Dedifferentiated amniotic fluid mesenchymal stem cell (primary cell): ENCODE data around the gene PDPN.
"Not testable (repeated sequence)": the region's sequence is repeated elsewhere in the genome, so short reads cannot be mapped to it uniquely, and the experiment has no call there.

Experiments
- DNase-seq: peaks from one replicate; pipeline ENCODE4 v3.0.0-alpha.2; 2016; ENCODE audit errors: extremely low spot score

The PDPN gene

DNA sequence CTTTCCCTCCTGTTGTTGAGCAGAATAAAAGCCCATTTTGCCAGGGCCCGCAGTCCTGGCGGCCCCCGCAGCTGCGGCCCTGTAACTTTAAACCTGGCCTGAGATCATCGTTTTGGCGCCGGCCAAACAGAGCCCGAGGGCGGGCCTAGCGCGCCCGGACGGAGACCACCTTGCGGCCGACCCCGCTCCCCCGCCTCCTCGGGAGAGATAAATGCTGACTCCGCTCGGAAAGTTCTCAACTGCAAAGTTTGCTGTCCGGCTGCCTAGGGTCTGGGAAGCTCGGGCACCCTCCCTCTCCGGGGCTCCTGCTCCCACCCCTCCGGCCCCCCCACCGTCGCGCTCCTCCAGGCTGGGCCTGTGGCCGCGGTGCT lies at the start of gene PDPN:
Gene PDPN (plus strand): TSS at position 238 of the 371 bp plus-strand sequence. CDS start 202 bp downstream, outside the sequence.
- no peak for DNase-seq

GRCh38 chr1:13535227-13535626 lies 48.4 kb upstream of the PDPN start:
- no peak for DNase-seq

- no peak for DNase-seq
These were observed 47.1 kb upstream of the PDPN start for GRCh38 chr1:13536571-13536970.

GRCh38 chr1:13538832-13539231 lies 44.8 kb upstream of the PDPN start:
- no peak for DNase-seq

- no peak for DNase-seq
These were observed 43.9 kb upstream of the PDPN start for GRCh38 chr1:13539683-13540082.

GRCh38 chr1:13540866-13541265 lies 42.8 kb upstream of the PDPN start:
- DNase-seq = no peak

DNA sequence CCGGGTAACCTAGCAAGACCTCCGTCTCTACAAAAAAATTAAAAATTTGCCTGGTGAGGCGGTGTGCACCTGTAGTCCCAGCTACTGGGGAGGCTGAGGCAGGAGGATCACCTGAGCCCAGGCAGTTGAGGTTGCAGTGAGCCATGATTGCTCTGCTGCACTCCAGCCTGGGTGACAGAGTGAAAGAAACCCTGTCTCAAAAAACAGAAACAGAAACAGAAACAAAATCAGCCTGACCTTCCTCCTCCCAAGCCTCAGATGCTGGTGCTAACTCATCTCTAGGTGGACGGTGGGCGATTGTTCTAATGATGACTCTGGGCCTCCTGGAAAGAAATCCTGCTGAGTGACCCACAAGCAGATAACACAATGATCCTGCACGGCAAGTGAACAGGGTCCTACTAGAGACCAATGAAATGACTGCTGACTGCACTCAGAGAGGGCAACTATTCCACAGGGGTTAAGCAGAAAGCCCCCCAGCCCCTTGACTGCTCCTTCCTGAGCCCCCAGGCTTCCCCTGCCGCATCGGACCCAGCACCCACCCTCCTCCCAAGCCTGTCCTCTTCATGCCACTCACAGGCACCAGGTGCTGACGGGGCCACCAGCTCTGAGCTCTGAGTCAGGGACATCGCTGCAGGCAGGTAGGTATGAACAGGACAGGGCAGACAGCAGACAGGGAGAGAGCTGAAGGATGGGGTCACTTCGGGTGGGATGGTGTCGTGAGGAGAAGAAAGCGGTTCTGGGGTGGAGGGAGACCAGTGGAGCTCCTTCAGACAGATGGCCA lies 42.0 kb upstream of the PDPN start:
- no peak for DNase-seq

GRCh38 chr1:13543451-13544220 lies 40.0 kb upstream of the PDPN start:
- DNase-seq = no peak

GRCh38 chr1:13544221-13544556 lies 39.4 kb upstream of the PDPN start:
- DNase-seq = no peak

- no peak for DNase-seq
These were observed 36.8 kb upstream of the PDPN start for GRCh38 chr1:13546791-13547190.

DNA sequence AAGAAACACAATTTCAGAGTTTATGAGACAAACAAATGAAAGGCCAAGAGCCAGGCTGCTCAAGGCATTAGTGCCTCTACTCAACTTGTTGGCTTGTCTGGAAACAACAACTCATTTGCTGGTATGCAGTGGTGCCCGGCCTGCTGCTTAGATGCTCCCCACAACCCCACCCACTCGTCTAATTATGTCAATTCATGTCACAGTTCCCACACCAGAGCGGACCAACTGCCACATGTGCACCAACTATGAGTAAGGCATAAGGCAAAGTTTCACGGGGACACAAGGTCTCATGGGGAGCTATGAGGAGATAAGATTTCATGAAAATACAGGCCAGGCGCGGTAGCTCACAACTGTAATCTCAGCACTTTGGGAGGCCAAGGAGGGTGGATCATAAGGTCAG lies 35.4 kb upstream of the PDPN start:
- no peak for DNase-seq

GRCh38 chr1:13549021-13549420 lies 34.6 kb upstream of the PDPN start:
- no peak for DNase-seq

- DNase-seq = no peak
These were observed 34.1 kb upstream of the PDPN start for GRCh38 chr1:13549521-13549920.

- no peak for DNase-seq
These were observed 33.0 kb upstream of the PDPN start for GRCh38 chr1:13550663-13551062.

DNA sequence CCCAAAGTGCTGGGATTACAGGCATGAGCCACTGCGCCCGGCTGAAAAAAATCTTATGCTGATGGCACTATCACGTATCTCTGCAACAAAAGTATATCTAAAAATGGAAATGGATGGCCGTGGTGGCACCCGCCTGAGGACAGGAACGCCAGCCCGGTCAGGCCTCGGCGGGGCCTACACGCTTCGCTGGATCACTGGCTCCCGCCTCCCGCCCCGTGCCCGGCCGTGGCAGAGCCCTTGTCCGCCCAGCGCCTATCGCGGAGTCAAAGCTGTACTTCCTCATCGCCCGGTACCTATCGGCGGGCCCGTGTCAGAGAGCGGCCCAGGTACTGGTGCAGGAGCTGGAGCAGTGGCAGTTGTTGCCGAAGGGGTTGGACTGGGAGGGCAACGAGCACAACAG lies 28.8 kb upstream of the PDPN start:
- DNase-seq = no peak

DNA sequence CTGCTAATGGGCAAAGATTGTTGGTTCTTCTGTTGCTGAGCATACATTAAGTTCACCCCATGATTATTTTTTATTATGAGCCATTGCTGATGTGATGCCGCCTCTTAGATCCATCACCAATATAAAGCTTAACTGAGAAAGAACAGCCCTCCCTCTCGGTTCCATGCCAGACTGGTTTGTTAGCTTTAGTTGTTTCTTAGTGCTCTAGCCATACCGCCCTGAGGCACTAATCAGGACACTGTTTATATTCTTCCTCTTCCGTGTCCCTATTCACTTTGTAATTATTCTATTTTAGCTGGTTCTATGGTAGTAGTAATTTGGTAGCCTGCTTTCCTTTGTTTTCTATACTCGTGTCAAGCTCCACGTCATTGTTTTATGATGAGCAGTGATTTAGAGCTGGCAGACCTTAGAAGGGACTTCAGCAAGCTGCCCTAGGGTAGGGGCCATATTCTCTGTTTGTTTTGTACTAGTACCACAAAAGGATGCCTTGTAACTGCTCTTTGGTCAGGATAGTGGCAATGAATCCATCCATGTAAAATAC lies 27.3 kb upstream of the PDPN start:
- DNase-seq = no peak

DNA sequence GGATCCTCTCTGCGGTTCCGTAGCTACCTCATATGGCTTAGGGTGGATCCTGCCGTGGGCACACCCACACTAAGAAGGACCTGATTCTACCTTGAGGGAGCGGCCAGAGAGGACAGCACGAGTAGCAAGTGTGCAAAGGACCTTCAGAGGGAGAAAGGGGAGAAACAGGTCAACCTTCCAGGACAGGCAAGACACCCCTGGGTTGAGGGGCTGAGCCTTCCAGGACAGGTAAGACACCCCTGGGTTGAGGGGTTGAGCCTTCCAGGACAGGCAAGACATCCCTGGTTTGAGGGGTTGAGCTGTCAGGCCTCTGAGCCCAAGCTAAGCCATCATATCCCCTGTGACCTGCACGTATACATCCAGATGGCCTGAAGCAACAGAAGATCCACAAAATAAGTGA lies 23.1 kb upstream of the PDPN start:
- DNase-seq = no peak

DNA sequence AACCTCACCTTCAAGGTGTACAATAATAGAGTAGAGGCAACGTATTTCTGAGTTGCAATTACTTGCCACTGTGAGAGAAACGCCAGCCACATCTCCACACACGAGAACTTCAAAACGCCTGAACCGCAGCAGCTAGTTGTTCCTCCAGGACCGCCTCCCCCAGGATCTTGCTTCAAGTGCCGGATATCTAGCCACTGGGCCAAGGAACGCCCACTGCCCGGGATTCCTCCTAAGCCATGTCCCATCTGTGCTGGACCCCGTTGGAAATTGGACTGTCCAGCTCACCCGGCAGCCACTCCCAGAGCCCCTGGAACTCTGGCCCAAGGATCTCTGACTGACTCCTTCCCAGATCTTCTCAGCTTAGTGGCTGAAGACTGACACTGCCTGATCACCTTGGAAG lies 20.7 kb upstream of the PDPN start:
- not testable (repeated sequence) for DNase-seq

GRCh38 chr1:13564073-13564472 lies 19.6 kb upstream of the PDPN start:
- DNase-seq = no peak

GRCh38 chr1:13570435-13570834 lies 13.2 kb upstream of the PDPN start:
- not testable (repeated sequence) for DNase-seq

GRCh38 chr1:13570924-13571323 lies 12.7 kb upstream of the PDPN start:
- no peak for DNase-seq

GRCh38 chr1:13573586-13573985 lies 10.0 kb upstream of the PDPN start:
- no peak for DNase-seq

DNA sequence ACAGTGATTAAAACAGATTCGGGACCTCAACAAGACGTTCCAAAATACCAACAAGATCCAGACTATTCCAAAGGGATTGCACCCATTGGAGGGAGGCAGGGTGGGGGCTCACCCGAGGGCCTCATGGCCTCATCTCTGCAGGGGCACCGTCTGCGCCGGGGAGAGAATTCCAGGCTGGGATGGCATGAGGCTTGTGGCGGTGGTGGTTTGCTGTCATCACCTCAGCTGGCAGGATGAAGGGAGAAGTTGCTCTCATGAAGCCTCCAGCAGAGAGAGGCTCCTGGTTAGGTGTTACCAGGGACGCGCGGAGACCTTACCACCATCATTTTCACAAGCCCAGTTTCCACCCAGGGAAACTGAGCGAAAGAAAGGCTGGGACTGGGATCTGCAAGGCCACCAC lies 6.7 kb upstream of the PDPN start:
- no peak for DNase-seq
